HCT116 (cell line): Measurements from ENCODE around the gene CNTN5. TPM values are rescaled to one million over a fixed set of nuclear protein-coding genes. Genes with fewer than 3 reads are reported as not detected.

ENCODE experiments used
- ATAC-seq: fragments of 200-7000 bp; cut with Tn5 transposase; 2 replicates; pipeline ENCODE4 v1.9.1; 2020; ENCODE audit warnings: mild to moderate bottlenecking, moderate library complexity
- BruUV-seq: library from RNA; stranded (reverse); fragments of 400-500 nt; replicated peaks from 2 replicates; lab custom pipeline; 2021; lab: Mats Ljungman, UMichigan
- CTCF ChIA-PET: fragments of 300-600 bp; sonication (Branson Sonifier 250); formaldehyde crosslinking; loops from one replicate; lab custom pipeline; 2021; ENCODE audit warnings: antibody characterized with exemption; lab: Charles Lee
- POLR2A ChIA-PET: fragments of 300-600, 350-600 bp; sonication (Branson Sonifier 250); formaldehyde crosslinking; loops from one replicate; lab custom pipeline; 2021; ENCODE audit warnings: antibody characterized with exemption; lab: Charles Lee
- RAD21 ChIA-PET, 2 experiments: fragments of 300-600 bp; sonication (Branson Sonifier 250); formaldehyde crosslinking; loops; one replicate each; lab custom pipeline; 2023; ENCODE audit warnings: low total read pairs in 2 of 2; ENCODE audit not compliant: uncharacterized antibody in 2 of 2, unreplicated experiment in 2 of 2, low non-redundant PET in 1 of 2; lab: Charles Lee
- DNase-seq: peaks from one replicate; pipeline ENCODE4 v3.0.0-alpha.2; 2010; ENCODE audit warnings: low read depth, low spot score
- H2AFZ ChIP-seq: fragments of 200-600 bp; shearing (Covaris generic), sonication (generic); 2 replicates; pipeline ENCODE4 v1.6.1; 2017; ENCODE audit warnings: low read depth, mixed run types, mixed read lengths, antibody characterized with exemption, low read length; ENCODE audit not compliant: poor library complexity, severe bottlenecking
- H3K27ac ChIP-seq: 2 replicates; pipeline ENCODE4 v1.5.1; 2012; ENCODE audit warnings: low read depth, low read length
- H3K27me3 ChIP-seq: fragments of 200-600 bp; sonication (generic); 2 replicates; pipeline ENCODE4 v1.6.1; 2016; ENCODE audit warnings: mixed run types, low read length, mixed read lengths; ENCODE audit not compliant: insufficient read depth
- H3K36me3 ChIP-seq, 2 experiments: fragments of 200-500 bp in 1 of 2; fragments of 200-600 bp in 1 of 2; sonication (Bioruptor generic) in 1 of 2; sonication (generic) in 1 of 2; 2 replicates each; pipeline versions ENCODE4 v1.5.1 to v1.6.1; 2014 to 2016; ENCODE audit warnings: low read length in 2 of 2, inconsistent platforms in 1 of 2, mixed read lengths in 1 of 2, mixed run types in 1 of 2; ENCODE audit not compliant: insufficient read depth in 2 of 2, control insufficient read depth in 1 of 2
- H3K4me1 ChIP-seq, 2 experiments: fragments of 200-600 bp in 1 of 2; sonication (generic) in 1 of 2; 2 replicates each; pipeline versions ENCODE4 v1.5.1 to v1.6.1; 2012 to 2017; ENCODE audit warnings: low read length in 2 of 2, inconsistent platforms in 1 of 2, mild to moderate bottlenecking in 1 of 2, mixed read lengths in 1 of 2, mixed run types in 1 of 2, moderate library complexity in 1 of 2; ENCODE audit not compliant: insufficient read depth in 2 of 2, control insufficient read depth in 1 of 2
- H3K4me2 ChIP-seq: fragments of 200-600 bp; sonication (generic); 2 replicates; pipeline ENCODE4 v1.6.1; 2017; ENCODE audit warnings: mixed run types, low read length, mixed read lengths
- H3K4me3 ChIP-seq, 2 experiments: fragments of 200-600 bp in 1 of 2; sonication (generic) in 1 of 2; replicated peaks in 1 of 2; 2 replicates each; pipeline ENCODE4 v1.5.1; 2011 to 2016; ENCODE audit warnings: low read length in 2 of 2, control low read depth in 1 of 2, low read depth in 1 of 2, mild to moderate bottlenecking in 1 of 2, mixed read lengths in 1 of 2, mixed run types in 1 of 2
- H3K79me2 ChIP-seq: fragments of 200-600 bp; sonication (generic); 2 replicates; pipeline ENCODE4 v1.6.1; 2017; ENCODE audit warnings: mild to moderate bottlenecking, mixed run types, low read length, moderate library complexity, mixed read lengths; ENCODE audit not compliant: insufficient read depth
- H3K9ac ChIP-seq: fragments of 200-600 bp; sonication (generic); 2 replicates; pipeline ENCODE4 v1.6.1; 2016; ENCODE audit warnings: low read length, mixed read lengths
- H3K9me2 ChIP-seq: fragments of 200-600 bp; sonication (generic), shearing (Covaris generic); 2 replicates; pipeline ENCODE4 v1.6.1; 2017; ENCODE audit warnings: mixed run types, mild to moderate bottlenecking, moderate library complexity; ENCODE audit not compliant: insufficient read depth
- H3K9me3 ChIP-seq, 2 experiments: fragments of 200-500 bp in 1 of 2; fragments of 200-600 bp in 1 of 2; sonication (Bioruptor generic) in 1 of 2; sonication (generic) in 1 of 2; 2 replicates each; pipeline ENCODE4 v1.6.1; 2014 to 2017; ENCODE audit warnings: low read length in 2 of 2, mixed read lengths in 2 of 2, inconsistent platforms in 1 of 2, low read depth in 1 of 2, mild to moderate bottlenecking in 1 of 2, mixed run types in 1 of 2, moderate library complexity in 1 of 2; ENCODE audit not compliant: control insufficient read depth in 1 of 2, insufficient read depth in 1 of 2
- H4K20me1 ChIP-seq: fragments of 200-600 bp; sonication (generic), shearing (Covaris generic); 2 replicates; pipeline ENCODE4 v1.6.1; 2017; ENCODE audit warnings: mixed run types, mild to moderate bottlenecking, moderate library complexity; ENCODE audit not compliant: insufficient read depth
- FOSL1 ChIP-seq: IDR thresholded peaks from 2 replicates; pipeline ENCODE4 v1.6.1; 2012; ENCODE audit warnings: low read depth
- JUND ChIP-seq: IDR thresholded peaks from 2 replicates; pipeline ENCODE4 v1.6.1; 2012
- POLR2A ChIP-seq: IDR thresholded peaks from 2 replicates; pipeline ENCODE4 v1.7.0; 2011; ENCODE audit warnings: borderline replicate concordance; ENCODE audit not compliant: insufficient read depth, insufficient read length; ENCODE audit errors: extremely low read depth
- SP1 ChIP-seq: IDR thresholded peaks from 2 replicates; pipeline ENCODE4 v1.6.1; 2012; ENCODE audit warnings: low read depth
- ZFX ChIP-seq: fragments of 450-650 bp; IDR thresholded peaks from 2 replicates; pipeline ENCODE4 v1.6.1; 2017
- ZNF274 ChIP-seq: fragments of 200-500 bp; sonication (Bioruptor generic); IDR thresholded peaks from 2 replicates; pipeline ENCODE4 v1.6.1; 2014; ENCODE audit warnings: mild to moderate bottlenecking, low read depth, low read length, inconsistent platforms
- intact Hi-C: fragments of 100-400 bp; cut with micrococcal nuclease; formaldehyde crosslinking; loops from 2 replicates; pipeline ENCODE4 v1.10.0; 2022
- total RNA-seq: library from RNA; stranded (reverse); gene quantifications from one replicate; pipeline ENCODE4 v1.2.1, GENCODE V29; 2021; ENCODE audit not compliant: unreplicated experiment
- TF ChIP-seq, protein P1 (sequence below): IDR thresholded peaks from 2 replicates; pipeline ENCODE4 v1.6.1; 2012
- TF ChIP-seq, protein P2 (sequence below): IDR thresholded peaks from 2 replicates; pipeline ENCODE4 v1.6.1; 2011; ENCODE audit warnings: mild to moderate bottlenecking, low read length, moderate library complexity; ENCODE audit not compliant: insufficient replicate concordance; ENCODE audit errors: extremely low read depth

The CNTN5 gene
- total RNA-seq, 1 experiment from 2014 or later = not detected

DNA sequence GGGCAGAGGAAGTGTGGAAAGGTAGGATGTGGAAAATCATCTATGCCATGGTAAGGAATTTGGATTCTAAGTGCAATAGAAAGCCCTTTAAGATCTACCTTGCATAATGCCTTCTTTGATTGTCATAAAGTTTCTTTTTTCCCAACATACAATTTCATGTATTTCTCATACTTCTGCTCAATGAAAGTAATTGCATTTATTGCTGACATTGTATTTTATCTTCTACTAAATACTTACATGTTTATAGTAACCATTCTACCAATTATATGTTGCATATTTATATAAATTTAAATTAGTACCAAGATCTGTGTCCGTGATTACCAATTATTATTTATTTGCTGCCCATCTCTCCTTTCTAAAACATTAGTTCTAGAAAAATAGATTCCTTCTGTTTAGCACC, 114.8 kb downstream of the CNTN5 start:
- DNase-seq (no peak), ATAC-seq (no peak)
- no TSS peak for BruUV-seq
- TF ChIP-seq, protein P1, sequence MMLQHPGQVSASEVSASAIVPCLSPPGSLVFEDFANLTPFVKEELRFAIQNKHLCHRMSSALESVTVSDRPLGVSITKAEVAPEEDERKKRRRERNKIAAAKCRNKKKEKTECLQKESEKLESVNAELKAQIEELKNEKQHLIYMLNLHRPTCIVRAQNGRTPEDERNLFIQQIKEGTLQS = no peak
- TF ChIP-seq POLR2A = no peak
- POLR2A ChIA-PET = no interaction called here
- H3K27ac ChIP-seq = no peak overlapping the region
- H3K9me2 ChIP-seq = no peaks in the 10 kb centered on the region
- RAD21 ChIA-PET = no interaction called here
- no peak overlapping the region for H3K4me2 ChIP-seq
- H3K9me3 ChIP-seq = peaks cover 0 to 8% of the 10 kb centered on the region in 2 experiments; a peak in 1 of 4 replicates
- no peak overlapping the region for H2AFZ ChIP-seq
- no peaks in the 10 kb centered on the region for H3K36me3 ChIP-seq
- H3K4me3 ChIP-seq = no peak overlapping the region
- H3K4me1 ChIP-seq = no peaks in the 10 kb centered on the region
- no peaks in the 10 kb centered on the region for H4K20me1 ChIP-seq
- intact Hi-C loops = no loop called here
- CTCF ChIA-PET = no interaction called here
- no peaks in the 10 kb centered on the region for H3K27me3 ChIP-seq
- no peaks in the 10 kb centered on the region for H3K79me2 ChIP-seq
- H3K9ac ChIP-seq = no peak overlapping the region

DNA sequence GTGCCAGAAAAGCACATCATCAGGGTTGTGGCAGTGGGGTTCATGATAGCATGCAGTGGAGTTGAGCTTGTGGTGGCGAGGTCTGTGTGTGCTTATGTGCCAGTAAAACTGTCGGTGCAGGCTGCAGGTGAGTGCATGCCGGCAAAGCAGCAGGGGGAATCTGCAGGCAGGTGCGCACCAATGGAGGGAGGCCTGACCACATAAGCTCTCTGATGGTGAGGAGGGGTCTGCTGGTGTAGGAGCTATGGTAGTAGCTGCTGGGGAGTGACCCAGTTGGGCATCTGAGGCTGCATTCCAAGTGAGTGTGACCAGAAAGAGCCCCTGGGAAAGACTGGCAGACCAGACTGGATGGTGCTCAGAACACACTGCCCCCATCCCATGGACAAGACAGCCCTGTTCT, 121.5 kb downstream of the CNTN5 start:
- TF ChIP-seq ZNF274 = no peak
- TF ChIP-seq FOSL1 = no peak
- TF ChIP-seq, protein P2, sequence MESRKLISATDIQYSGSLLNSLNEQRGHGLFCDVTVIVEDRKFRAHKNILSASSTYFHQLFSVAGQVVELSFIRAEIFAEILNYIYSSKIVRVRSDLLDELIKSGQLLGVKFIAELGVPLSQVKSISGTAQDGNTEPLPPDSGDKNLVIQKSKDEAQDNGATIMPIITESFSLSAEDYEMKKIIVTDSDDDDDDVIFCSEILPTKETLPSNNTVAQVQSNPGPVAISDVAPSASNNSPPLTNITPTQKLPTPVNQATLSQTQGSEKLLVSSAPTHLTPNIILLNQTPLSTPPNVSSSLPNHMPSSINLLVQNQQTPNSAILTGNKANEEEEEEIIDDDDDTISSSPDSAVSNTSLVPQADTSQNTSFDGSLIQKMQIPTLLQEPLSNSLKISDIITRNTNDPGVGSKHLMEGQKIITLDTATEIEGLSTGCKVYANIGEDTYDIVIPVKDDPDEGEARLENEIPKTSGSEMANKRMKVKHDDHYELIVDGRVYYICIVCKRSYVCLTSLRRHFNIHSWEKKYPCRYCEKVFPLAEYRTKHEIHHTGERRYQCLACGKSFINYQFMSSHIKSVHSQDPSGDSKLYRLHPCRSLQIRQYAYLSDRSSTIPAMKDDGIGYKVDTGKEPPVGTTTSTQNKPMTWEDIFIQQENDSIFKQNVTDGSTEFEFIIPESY = no peak
- TF ChIP-seq ZFX = no peak
- TF ChIP-seq SP1 = no peak
- TF ChIP-seq, protein P1 = no peak
- no peak for TF ChIP-seq JUND
- no peak for ATAC-seq
- POLR2A ChIA-PET = no interaction called here
- Histone ChIP-seq H3K4me2 (no peak overlapping the region), H3K79me2 (no peaks in the 10 kb centered on the region), H3K9me2 (no peaks in the 10 kb centered on the region), H4K20me1 (no peaks in the 10 kb centered on the region), H3K9me3 (peaks cover 0 to 7% of the 10 kb centered on the region in 2 experiments; a peak in 1 of 4 replicates), H3K4me1 (no peaks in the 10 kb centered on the region), H3K4me3 (no peak overlapping the region), H3K9ac (no peak overlapping the region), H3K36me3 (no peaks in the 10 kb centered on the region), H3K27ac (no peak overlapping the region), H3K27me3 (no peaks in the 10 kb centered on the region), H2AFZ (no peak overlapping the region)
- CTCF ChIA-PET = no interaction called here
- RAD21 ChIA-PET = no interaction called here
- intact Hi-C loops = no loop called here
- no TSS peak for BruUV-seq
- no peak for DNase-seq
